BE2C (cell line): Measurements from ENCODE around the gene EXPH5.

ENCODE experiments used
- DNase-seq: peaks from one replicate; pipeline ENCODE4 v3.0.0-alpha.2; 2020
- H3K27me3 ChIP-seq: fragments of 250-450 bp; sonication (Bioruptor Pico); 2 replicates; pipeline ENCODE4 v1.5.1; 2020; ENCODE audit warnings: mild to moderate bottlenecking
- H3K36me3 ChIP-seq: fragments of 250-450 bp; sonication (Bioruptor Pico); 2 replicates; pipeline ENCODE4 v1.5.1; 2020; ENCODE audit warnings: mild to moderate bottlenecking
- H3K4me1 ChIP-seq: fragments of 250-450 bp; sonication (Bioruptor Pico); 2 replicates; pipeline ENCODE4 v1.5.1; 2020
- H3K4me3 ChIP-seq: 2 replicates; pipeline ENCODE4 v1.5.1; 2011; ENCODE audit warnings: low read depth, low read length
- H3K9me3 ChIP-seq: fragments of 250-450 bp; sonication (Bioruptor Pico); 2 replicates; pipeline ENCODE4 v1.5.1; 2020
- CTCF ChIP-seq: IDR thresholded peaks from 2 replicates; pipeline ENCODE4 v1.5.1; 2012; ENCODE audit warnings: mild to moderate bottlenecking, low read depth, low read length

Gene EXPH5

GRCh38 chr11:108561535-108561991, 32.0 kb downstream of the EXPH5 start:
- H3K4me3 ChIP-seq = no peak overlapping the region
- DNase-seq = no peak

DNA sequence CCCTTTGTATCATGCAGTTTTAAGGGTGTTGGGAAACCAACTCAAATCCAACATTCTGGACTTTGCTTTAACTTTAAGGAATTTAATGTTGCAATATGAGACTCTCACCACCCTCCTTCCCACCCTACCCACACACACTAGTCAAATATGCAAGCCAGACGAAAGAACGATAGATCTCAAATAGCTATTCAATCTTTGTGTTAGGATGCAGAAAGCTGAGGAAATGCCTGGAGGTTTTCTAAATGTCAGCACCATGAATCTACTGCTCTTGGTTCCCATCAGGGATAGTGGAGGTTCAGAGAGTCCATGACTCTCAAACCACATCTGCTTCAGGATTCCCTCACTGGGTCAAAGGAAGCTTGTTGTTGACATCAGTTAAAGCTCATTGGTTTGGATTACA, 33.7 kb downstream of the EXPH5 start:
- H3K9me3 ChIP-seq = no peaks in the 10 kb centered on the region
- no peak overlapping the region for H3K4me3 ChIP-seq
- no peaks in the 10 kb centered on the region for H3K4me1 ChIP-seq
- no peak for DNase-seq
- peaks cover 7% of the 10 kb centered on the region for H3K27me3 ChIP-seq
- no peaks in the 10 kb centered on the region for H3K36me3 ChIP-seq
- no peak for TF ChIP-seq CTCF

More at GRCh38 chr11:108561535-108561991, 32.0 kb downstream of the EXPH5 start:
- H3K4me1 ChIP-seq = no peaks in the 10 kb centered on the region
- peaks cover 7% of the 10 kb centered on the region for H3K27me3 ChIP-seq
- no peaks in the 10 kb centered on the region for H3K36me3 ChIP-seq
- TF ChIP-seq CTCF = no peak
- no peaks in the 10 kb centered on the region for H3K9me3 ChIP-seq

DNA sequence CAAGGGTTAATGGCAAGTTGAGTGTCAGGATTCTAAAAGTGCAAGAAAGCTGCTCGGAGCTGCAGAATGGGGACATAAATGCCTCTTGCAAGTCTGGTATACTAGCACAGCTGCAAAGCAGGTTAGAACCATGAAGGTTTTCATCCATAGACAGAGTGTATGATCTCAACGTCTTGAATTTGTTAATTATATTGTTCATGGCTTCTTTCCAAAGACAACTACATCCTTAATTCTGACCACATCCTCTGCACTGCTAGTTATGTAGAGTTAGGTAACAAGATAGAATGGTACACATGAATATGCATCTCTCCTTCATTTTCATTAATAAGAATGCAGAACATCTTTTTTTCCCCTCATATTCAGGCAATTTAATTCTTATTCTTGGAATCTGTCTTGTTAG, 34.2 kb downstream of the EXPH5 start:
- no peak for TF ChIP-seq CTCF
- Histone ChIP-seq H3K36me3 (no peaks in the 10 kb centered on the region), H3K4me1 (no peaks in the 10 kb centered on the region), H3K9me3 (no peaks in the 10 kb centered on the region), H3K27me3 (peaks cover 7% of the 10 kb centered on the region), H3K4me3 (no peak overlapping the region)
- DNase-seq = no peak

- no peaks in the 10 kb centered on the region for H3K9me3 ChIP-seq
- DNase-seq = no peak
- TF ChIP-seq CTCF = no peak
- H3K27me3 ChIP-seq = peaks cover 7% of the 10 kb centered on the region
- no peak overlapping the region for H3K4me3 ChIP-seq
- no peaks in the 10 kb centered on the region for H3K36me3 ChIP-seq
- no peaks in the 10 kb centered on the region for H3K4me1 ChIP-seq
These were observed 35.3 kb downstream of the EXPH5 start for GRCh38 chr11:108558222-108558621.

DNA sequence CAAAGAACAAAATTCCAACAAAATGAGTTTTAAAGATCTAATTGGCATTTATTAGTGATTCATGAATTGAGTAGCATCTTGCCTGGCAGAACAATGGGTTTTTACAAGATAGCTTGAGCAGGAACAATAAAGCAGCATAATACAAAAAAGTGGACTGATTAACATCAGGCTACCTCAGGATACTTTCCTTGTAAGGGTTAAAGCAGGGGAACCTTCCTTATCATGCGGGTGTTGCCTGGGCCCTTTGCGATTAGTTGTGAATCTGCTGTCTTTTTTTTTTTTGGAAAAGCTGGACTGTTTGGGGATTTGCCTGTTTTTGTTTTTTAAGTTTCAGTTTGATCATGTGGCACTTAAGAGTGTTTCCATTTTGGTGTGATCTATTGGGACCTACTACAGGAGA, 37.5 kb downstream of the EXPH5 start:
- Histone ChIP-seq H3K9me3 (no peaks in the 10 kb centered on the region), H3K4me3 (no peak overlapping the region), H3K4me1 (no peaks in the 10 kb centered on the region), H3K27me3 (peaks cover 7% of the 10 kb centered on the region), H3K36me3 (no peaks in the 10 kb centered on the region)
- no peak for TF ChIP-seq CTCF
- no peak for DNase-seq

- H3K9me3 ChIP-seq = no peaks in the 10 kb centered on the region
- TF ChIP-seq CTCF = no peak
- no peaks in the 10 kb centered on the region for H3K36me3 ChIP-seq
- no peaks in the 10 kb centered on the region; the same call in 1 of the 2 replicates for H3K27me3 ChIP-seq
- no peak overlapping the region for H3K4me3 ChIP-seq
- DNase-seq = no peak
- H3K4me1 ChIP-seq = no peaks in the 10 kb centered on the region
These were observed 41.7 kb downstream of the EXPH5 start for GRCh38 chr11:108551651-108552462.
